Limb (tissue), 2 donors: ENCODE results near the gene MYO3B.
"Not testable (repeated sequence)": the region's sequence is repeated elsewhere in the genome, so short reads cannot be mapped to it uniquely, and the experiment has no call there.

ENCODE experiments used
- DNase-seq, 2 donors: peaks; one replicate each; pipeline ENCODE4 v3.0.0-alpha.2; 2016; ENCODE audit errors: extremely low spot score in 2 of 2

MYO3B gene

DNA sequence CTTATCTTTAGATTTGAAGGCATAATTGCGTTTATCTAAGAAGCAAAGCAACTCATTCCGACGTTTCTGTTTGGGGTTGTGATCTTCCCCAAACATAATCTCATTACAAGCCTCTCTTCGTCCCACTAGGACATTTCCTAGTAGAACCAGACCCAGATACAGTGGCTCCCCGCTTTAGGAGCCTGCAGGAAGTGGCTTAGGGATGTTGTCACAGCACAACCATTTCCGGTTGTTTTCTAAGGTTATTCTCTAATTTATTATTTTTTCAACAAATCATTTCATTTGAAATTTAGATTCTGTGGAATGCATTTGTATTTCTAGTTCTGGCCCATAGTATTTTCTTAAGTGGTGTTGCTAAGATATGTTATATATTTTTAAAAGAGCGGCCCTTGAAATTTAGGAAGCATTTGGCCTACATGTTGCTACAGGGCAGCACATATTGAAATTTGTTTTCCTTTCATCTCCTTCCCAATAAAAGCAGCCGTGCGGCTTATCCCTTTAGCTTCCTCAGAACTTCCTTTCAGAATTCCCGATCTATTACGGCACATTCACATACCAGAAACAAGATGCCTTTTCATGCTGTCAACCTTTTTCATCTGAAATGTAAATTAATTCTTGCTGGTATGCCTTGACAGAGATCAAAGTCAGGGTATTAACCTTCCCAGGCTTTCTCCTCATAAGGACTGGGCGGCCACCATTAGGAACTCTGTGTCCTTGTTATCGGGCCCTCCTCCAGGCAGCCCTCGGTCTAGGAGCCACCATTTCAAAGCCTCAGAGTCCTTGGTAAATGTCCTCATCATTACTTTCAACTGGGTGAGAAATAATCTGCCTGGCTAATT, 326.2 kb downstream of the MYO3B start:
- no peak for DNase-seq

GRCh38 chr2:170504810-170505145, 326.8 kb downstream of the MYO3B start:
- no peak for DNase-seq

DNA sequence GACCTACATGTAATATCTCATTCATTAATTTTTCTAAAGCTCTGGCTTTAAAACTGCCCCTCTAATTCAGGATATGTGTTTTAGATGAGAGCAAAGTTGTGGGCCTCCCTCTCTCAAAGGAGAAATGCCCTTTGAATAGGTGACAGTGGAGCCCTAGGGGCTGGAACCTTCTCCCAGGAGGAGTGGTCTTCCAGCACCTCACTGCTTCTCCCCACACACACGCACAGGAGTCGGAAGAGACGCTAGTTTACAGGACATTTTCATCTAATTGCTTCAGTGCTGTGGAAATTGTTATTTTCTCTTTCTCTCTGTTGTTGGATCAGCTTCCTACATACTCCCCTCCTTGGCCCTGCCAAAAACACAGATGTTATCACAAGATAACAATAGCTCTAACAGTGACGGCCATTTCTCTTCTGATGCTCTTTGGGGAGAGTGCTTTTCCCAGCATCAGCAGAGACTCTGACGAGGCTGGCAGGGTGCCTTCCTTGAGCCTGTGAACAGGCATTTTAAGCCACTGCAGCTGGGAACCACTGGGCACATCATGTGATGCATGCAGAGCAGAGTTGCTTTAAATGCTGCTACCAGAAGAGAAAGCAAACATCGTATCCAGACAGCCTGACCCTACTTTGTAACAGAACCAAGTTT, 327.8 kb downstream of the MYO3B start:
- peak; percentile 53 to 64 for DNase-seq

DNA sequence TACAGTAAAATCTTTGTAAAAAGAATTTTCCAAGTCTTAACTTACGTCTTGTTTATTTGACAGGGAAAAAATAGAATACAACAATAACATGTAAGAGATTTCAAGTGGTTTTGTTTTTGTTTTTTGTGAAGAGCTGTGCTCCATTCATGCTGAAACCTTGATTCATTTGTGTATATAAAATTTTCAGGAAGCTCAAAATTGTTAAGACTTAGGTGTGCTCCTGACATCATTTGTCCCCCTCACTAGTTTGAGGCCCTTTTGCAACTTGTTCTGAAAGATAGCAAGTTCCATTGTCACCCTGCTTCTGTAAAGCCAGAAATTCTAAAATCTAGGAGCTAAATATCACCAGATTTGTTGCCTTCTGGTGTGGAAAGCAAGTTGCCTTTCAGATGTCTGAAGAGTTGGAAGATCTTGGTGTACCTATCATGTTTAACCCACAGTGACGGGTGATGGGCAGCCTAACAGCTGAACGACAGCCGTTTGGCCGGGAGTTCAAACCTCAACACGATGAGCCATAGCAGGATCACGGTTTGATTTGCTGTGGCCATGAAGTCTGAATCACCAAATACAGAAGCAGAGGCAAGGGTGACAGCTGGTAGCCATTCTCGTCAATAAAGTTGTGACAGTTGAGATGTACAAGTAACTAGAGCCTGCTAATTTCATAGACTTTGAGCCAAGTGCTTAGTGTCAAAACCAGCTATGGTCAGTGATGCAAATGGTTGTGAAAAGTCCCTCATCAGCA, 331.7 kb downstream of the MYO3B start:
- peak in 1 of 2 donors; percentile 37 for DNase-seq

GRCh38 chr2:170512266-170512665, 334.3 kb downstream of the MYO3B start:
- no peak for DNase-seq

DNA sequence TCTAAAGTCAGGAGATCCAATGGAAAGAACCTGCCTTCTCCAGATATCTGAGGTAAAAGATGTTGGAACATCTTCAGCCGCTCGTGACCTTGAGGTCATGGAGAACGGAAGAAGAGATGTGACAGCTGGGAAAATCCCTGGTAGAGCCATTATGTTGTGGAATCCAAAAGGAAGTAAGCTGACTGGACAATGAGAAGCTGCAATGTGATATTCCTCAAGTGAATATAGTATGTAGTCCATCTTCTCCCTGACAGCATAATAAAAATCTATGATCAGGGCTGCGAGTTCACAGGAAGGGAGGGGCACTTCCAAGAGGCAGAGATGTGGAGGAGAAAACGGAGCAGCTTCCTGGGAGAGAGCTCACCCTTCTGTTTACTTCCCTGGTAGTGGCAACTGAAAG, 336.2 kb downstream of the MYO3B start:
- DNase-seq: no peak

DNA sequence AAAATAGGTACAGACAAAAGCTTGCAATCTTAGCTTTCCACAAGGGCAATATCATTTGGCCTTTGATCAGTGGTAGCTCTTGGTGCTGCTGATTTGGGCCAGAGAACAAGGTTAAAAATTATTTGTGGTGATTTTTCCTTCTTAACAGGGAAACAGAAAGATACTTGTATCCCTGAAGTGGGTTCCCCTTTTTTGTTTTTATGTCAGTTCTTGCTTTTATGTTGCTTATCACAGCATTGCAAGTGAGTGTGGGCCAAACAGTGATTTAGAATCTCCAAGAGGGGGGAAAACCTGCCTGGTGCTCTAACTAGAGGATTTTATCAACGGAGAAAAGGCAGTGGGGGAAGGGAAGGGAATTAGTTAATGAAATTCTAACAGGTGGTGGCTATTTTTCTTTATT, 339.6 kb downstream of the MYO3B start:
- DNase-seq: no peak

- DNase-seq: no peak
Observed at GRCh38 chr2:170518911-170519310, 341.0 kb downstream of the MYO3B start.

GRCh38 chr2:170521299-170521698, 343.4 kb downstream of the MYO3B start:
- no peak for DNase-seq

- DNase-seq: no peak
Observed at GRCh38 chr2:170523506-170523905, 345.6 kb downstream of the MYO3B start.

- no peak for DNase-seq
Observed at GRCh38 chr2:170524828-170525565, 347.1 kb downstream of the MYO3B start.

- no peak for DNase-seq
Observed at GRCh38 chr2:170525566-170525900, 347.6 kb downstream of the MYO3B start.

DNA sequence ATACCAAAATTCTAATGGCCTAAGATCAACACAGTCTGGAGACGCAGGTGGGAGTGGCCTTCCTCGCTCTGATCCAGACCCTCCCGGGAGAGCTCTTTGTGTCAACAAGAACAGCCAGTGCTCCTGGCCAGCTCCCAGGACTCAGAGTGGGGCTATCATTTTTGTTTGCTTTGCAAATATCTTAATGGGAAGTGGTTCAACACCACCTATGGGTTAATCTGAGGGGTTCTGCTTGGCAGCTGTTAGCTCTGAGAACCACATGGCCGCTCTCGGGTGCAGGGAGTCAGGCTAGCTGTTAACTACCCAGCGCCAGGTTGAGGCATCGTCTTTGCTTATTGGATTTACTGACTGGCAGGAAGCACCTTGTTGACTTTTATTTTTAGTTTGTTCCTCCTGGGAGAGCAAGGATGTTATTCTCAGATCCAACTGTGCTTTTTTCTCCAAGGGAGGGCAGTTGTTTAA, 352.4 kb downstream of the MYO3B start:
- peak in 1 of 2 donors; percentile 53 for DNase-seq

GRCh38 chr2:170530803-170531564, 353.0 kb downstream of the MYO3B start:
- DNase-seq: no peak

- DNase-seq: no peak
Observed at GRCh38 chr2:170531876-170532275, 353.9 kb downstream of the MYO3B start.

- DNase-seq: no peak
Observed at GRCh38 chr2:170533156-170533555, 355.2 kb downstream of the MYO3B start.

DNA sequence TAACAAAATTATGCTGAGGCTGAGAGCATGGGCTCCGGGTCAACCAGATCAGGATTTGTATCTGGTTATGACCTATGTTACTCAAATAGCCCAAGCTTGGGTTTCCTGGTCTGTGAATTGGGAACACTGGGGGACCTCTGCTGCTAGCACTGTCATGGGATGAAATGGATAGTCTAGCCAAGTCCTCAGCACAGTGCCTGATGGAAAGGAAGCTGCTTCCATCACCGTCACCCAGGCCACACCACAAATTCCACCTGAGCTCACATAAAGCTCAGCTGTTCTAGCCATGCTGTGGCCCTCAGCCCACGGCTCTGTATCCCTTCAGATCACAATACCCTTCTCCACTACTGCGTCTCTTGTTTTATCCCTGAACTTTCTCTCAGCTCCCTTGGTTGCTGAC, 357.6 kb downstream of the MYO3B start:
- no peak for DNase-seq

GRCh38 chr2:170544817-170545216, 366.9 kb downstream of the MYO3B start:
- DNase-seq: no peak

DNA sequence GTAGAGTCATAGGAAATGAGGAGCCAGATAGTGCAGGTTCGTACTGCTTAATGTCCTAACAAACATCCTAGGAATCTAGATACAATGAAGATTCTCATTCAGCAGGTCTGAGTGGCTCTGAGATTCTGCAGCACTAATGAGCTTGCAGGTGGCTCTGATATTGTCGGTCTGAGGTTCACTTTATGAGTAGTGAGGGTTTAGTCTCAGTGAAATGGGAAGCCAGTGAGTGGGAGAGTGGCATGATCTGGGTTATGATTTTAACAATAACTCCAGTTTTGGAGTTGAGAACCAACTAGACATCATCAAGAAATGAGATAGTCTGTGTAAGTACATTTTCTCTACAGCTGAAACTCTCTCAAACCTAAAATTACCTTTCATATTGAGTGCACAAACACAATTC, 370.4 kb downstream of the MYO3B start:
- no peak for DNase-seq

DNA sequence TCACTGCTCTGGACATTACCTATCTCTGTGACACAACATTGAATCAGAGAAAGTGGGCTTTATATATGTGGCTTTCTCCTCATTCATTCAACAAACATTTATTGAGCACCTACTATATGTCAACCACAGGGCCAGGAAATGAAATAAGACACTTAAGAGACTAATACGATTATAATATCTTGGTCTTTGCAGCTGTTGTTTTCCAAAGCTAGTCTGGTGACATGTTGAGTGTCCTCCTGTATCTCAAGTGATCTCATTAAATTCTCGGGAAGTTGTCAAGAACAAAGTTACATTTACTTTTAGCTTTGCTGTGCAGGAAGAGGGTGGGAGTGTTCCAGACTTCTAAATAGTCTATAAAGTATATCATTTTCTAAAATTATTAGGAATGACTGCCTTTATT, 372.6 kb downstream of the MYO3B start:
- no peak for DNase-seq

DNA sequence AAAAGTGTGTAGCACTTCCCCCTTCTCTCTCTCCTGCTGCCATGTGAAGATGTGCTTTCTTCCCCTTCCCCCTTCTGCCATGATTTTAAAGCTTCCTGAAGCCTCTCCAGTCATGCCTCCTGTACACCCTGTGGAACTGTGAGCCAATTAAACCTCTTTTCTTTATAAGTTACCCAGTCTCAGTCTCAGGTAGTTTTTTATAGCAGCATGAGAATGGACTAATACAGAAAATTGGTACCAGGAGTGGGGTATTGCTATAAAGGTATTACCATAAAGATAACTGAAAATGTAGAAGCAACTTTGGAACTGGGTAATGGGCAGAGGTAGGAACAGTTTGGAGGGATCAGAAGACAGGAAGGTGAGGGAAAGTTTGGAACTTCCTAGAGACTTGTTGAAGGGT, 374.0 kb downstream of the MYO3B start:
- not testable (repeated sequence) for DNase-seq
